Measurements from ENCODE around the gene STK35. TPM values are rescaled to one million over a fixed set of nuclear protein-coding genes. Genes with fewer than 3 reads are reported as not detected.

STK35 gene
- total and polyA plus RNA-seq, 2 experiments from 2014 or later: 6.9 to 19.7 TPM

DNA sequence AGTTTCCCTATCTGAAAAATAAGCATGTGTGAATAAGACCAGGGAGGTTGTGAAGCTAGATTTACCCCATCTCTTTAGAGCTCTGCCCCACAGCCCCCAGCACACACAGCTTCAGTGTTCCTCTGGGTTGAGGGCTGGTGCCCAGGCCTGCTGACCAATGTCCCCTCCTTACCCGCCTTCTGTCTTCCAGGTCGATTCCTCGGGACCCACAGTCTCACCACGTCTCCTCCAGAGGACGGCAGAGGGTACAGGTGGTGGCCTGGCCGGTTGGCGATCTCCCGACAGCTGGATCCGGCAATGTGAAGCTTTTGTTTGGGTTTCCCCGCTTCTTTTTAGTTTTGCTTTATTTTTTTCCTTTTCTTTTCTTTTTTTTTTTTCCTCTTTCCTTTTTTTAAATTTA, 42.0 kb downstream of the STK35 start:
- Histone ChIP-seq H4K20me1 (ENCODE audit: insufficient read depth) (no peaks in the 10 kb centered on the region), H3K27ac (no peak overlapping the region), H3K27me3 (replicated peaks; ENCODE audit: insufficient read depth) (no peaks in the 10 kb centered on the region), H3K9me2 (ENCODE audit: insufficient read depth) (no peaks in the 10 kb centered on the region), H2AFZ (no peak overlapping the region), H3K4me3 (no peak overlapping the region), H3K9me3 (ENCODE audit: low read depth) (no peaks in the 10 kb centered on the region), H3K9ac (no peak overlapping the region), H3K36me3 (ENCODE audit: low read depth) (0 out of 2 replicates have a peak, but pooled peaks cover 3% of the 10 kb centered on the region), H3K4me2 (ENCODE audit: unreplicated experiment) (no peak overlapping the region), H3F3A (ENCODE audit: insufficient read depth) (peaks cover 3% of the 10 kb centered on the region), H3K4me1 (ENCODE audit: insufficient read depth) (peaks cover 16% of the 10 kb centered on the region), H3K79me2 (ENCODE audit: insufficient read depth) (peaks cover 65% of the 10 kb centered on the region)
- DNase-seq: no peak
- in situ Hi-C loops (cut with MboI): no loop called here
- WGBS, 2 experiments (ENCODE audit: low coverage in 1 of 2, low lambda C conversion rate in 2 of 2, missing lambda C conversion rate in 2 of 2): 96 to 98% methylated on average over 9 to 10 of the region's 10 CpGs
- no peak for TF ChIP-seq EZH2phosphoT487 (IDR thresholded peaks at IDR 0.05; ENCODE audit: insufficient read depth, low read depth)

GRCh38 chr20:2144850-2145249, 43.2 kb downstream of the STK35 start:
- Histone ChIP-seq H2AFZ (no peak overlapping the region), H4K20me1 (ENCODE audit: insufficient read depth) (no peaks in the 10 kb centered on the region), H3K36me3 (ENCODE audit: low read depth) (0 out of 2 replicates have a peak, but pooled peaks cover 3% of the 10 kb centered on the region), H3K79me2 (ENCODE audit: insufficient read depth) (peaks cover 53% of the 10 kb centered on the region), H3K4me3 (no peak overlapping the region), H3F3A (ENCODE audit: insufficient read depth) (peaks cover 8% of the 10 kb centered on the region; the same call in 1 of the 2 replicates), H3K4me2 (ENCODE audit: unreplicated experiment) (no peak overlapping the region), H3K9me2 (ENCODE audit: insufficient read depth) (no peaks in the 10 kb centered on the region), H3K27me3 (replicated peaks; ENCODE audit: insufficient read depth) (no peaks in the 10 kb centered on the region), H3K9me3 (ENCODE audit: low read depth) (no peaks in the 10 kb centered on the region), H3K27ac (no peak overlapping the region), H3K9ac (no peak overlapping the region), H3K4me1 (ENCODE audit: insufficient read depth) (peaks cover 21% of the 10 kb centered on the region)
- DNase-seq: no peak
- in situ Hi-C loops (cut with MboI): no loop called here
- TF ChIP-seq EZH2 (IDR thresholded peaks at IDR 0.05; ENCODE audit: insufficient read depth, poor library complexity, severe bottlenecking) (no peak), EZH2phosphoT487 (IDR thresholded peaks at IDR 0.05; ENCODE audit: insufficient read depth, low read depth) (no peak)
- 93 to 94% methylated on average over 11 of the region's 11 CpGs for WGBS, 2 experiments (ENCODE audit: low coverage in 1 of 2, low lambda C conversion rate in 2 of 2, missing lambda C conversion rate in 2 of 2)

GRCh38 chr20:2145376-2145775, 43.7 kb downstream of the STK35 start:
- Histone ChIP-seq H3K9me3 (ENCODE audit: low read depth) (no peaks in the 10 kb centered on the region), H3K79me2 (ENCODE audit: insufficient read depth) (peaks cover 47% of the 10 kb centered on the region), H3K4me2 (ENCODE audit: unreplicated experiment) (no peak overlapping the region), H3K4me3 (no peak overlapping the region), H3K9me2 (ENCODE audit: insufficient read depth) (no peaks in the 10 kb centered on the region), H4K20me1 (ENCODE audit: insufficient read depth) (no peaks in the 10 kb centered on the region), H3K4me1 (ENCODE audit: insufficient read depth) (peaks cover 21% of the 10 kb centered on the region), H3K27ac (no peak overlapping the region), H2AFZ (no peak overlapping the region), H3K9ac (no peak overlapping the region), H3F3A (ENCODE audit: insufficient read depth) (peaks cover 13% of the 10 kb centered on the region; the same call in 1 of the 2 replicates), H3K36me3 (ENCODE audit: low read depth) (0 out of 2 replicates have a peak, but pooled peaks cover 3% of the 10 kb centered on the region), H3K27me3 (replicated peaks; ENCODE audit: insufficient read depth) (no peaks in the 10 kb centered on the region)
- DNase-seq: peak; percentile 47
- TF ChIP-seq EZH2phosphoT487 (IDR thresholded peaks at IDR 0.05; ENCODE audit: insufficient read depth, low read depth) (no peak), EZH2 (IDR thresholded peaks at IDR 0.05; ENCODE audit: insufficient read depth, poor library complexity, severe bottlenecking) (no peak)
- 84 to 90% methylated on average over 8 of the region's 8 CpGs for WGBS, 2 experiments (ENCODE audit: low coverage in 1 of 2, low lambda C conversion rate in 2 of 2, missing lambda C conversion rate in 2 of 2)
- in situ Hi-C loops (cut with MboI): no loop called here

GRCh38 chr20:2146080-2146867, 44.6 kb downstream of the STK35 start:
- in situ Hi-C loops (cut with MboI): no loop called here
- peaks cover 13% of the 10 kb centered on the region for H3K4me1 ChIP-seq (ENCODE audit: insufficient read depth)
- no peak overlapping the region for H2AFZ ChIP-seq
- peaks cover 16% of the 10 kb centered on the region for H3F3A ChIP-seq (ENCODE audit: insufficient read depth)
- no peaks in the 10 kb centered on the region for H3K27me3 ChIP-seq (replicated peaks; ENCODE audit: insufficient read depth)
- H3K9ac ChIP-seq: no peak overlapping the region
- no peaks in the 10 kb centered on the region for H3K9me2 ChIP-seq (ENCODE audit: insufficient read depth)
- H3K9me3 ChIP-seq (ENCODE audit: low read depth): no peaks in the 10 kb centered on the region
- WGBS, 2 experiments (ENCODE audit: low coverage in 1 of 2, low lambda C conversion rate in 2 of 2, missing lambda C conversion rate in 2 of 2): 90 to 92% methylated on average over 18 of the region's 18 CpGs
- no peak overlapping the region for H3K4me2 ChIP-seq (ENCODE audit: unreplicated experiment)
- DNase-seq: no peak
- 0 out of 2 replicates have a peak, but pooled peaks cover 3% of the 10 kb centered on the region for H3K36me3 ChIP-seq (ENCODE audit: low read depth)
- H4K20me1 ChIP-seq (ENCODE audit: insufficient read depth): no peaks in the 10 kb centered on the region
- TF ChIP-seq EZH2phosphoT487 (IDR thresholded peaks at IDR 0.05; ENCODE audit: insufficient read depth, low read depth) (no peak), EZH2 (IDR thresholded peaks at IDR 0.05; ENCODE audit: insufficient read depth, poor library complexity, severe bottlenecking) (no peak)
- no peak overlapping the region for H3K4me3 ChIP-seq
- no peak overlapping the region for H3K27ac ChIP-seq
- H3K79me2 ChIP-seq (ENCODE audit: insufficient read depth): peaks cover 38% of the 10 kb centered on the region
